ENCODE data around the gene GDPD5. TPM values are rescaled to one million over a fixed set of nuclear protein-coding genes. Genes with fewer than 3 reads are reported as not detected.

Gene GDPD5
- total RNA-seq, 1 experiment from 2014 or later: 28.6 TPM

DNA sequence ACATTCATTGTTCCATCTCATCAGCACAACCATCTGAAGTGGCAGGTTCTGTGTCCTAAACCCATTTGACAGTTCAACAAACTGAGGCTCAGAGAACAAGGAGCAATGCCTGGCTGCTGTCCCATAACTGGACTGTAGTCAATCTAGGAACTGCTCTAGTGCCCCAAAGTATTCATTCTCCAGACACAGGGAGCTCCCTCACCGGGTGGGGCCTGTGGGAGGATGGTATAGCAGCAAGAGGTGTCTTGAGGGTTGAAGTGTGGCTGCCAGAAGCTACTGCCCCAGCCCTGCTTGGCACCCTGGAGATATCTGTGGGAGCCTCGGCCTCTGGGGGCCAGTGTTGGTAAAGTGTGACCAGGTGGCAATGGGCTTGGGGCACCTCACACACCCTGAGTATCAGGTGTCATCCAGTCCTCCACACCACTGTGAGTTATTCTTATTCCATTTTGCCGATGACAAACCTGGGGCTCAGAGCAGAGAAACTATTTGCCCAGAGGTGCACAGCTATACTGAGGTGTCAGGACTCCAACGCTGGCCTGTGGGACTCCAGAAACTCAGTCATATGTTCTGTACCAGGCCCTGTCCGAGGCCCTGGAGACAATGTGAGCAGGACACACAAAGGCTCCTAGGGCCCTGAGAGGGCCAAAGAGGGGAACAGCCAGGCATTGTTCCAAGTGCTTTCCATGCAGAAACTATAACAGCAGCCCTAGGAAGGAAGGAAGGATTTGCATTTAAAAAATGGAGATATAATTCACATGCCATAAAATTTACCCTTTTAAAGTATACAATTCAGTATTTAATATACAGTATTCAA, 46.8 kb downstream of the GDPD5 start:
- no TSS peak for BruUV-seq (replicated peaks)
- TF ChIP-seq, protein P1, sequence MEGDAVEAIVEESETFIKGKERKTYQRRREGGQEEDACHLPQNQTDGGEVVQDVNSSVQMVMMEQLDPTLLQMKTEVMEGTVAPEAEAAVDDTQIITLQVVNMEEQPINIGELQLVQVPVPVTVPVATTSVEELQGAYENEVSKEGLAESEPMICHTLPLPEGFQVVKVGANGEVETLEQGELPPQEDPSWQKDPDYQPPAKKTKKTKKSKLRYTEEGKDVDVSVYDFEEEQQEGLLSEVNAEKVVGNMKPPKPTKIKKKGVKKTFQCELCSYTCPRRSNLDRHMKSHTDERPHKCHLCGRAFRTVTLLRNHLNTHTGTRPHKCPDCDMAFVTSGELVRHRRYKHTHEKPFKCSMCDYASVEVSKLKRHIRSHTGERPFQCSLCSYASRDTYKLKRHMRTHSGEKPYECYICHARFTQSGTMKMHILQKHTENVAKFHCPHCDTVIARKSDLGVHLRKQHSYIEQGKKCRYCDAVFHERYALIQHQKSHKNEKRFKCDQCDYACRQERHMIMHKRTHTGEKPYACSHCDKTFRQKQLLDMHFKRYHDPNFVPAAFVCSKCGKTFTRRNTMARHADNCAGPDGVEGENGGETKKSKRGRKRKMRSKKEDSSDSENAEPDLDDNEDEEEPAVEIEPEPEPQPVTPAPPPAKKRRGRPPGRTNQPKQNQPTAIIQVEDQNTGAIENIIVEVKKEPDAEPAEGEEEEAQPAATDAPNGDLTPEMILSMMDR (IDR thresholded peaks at IDR 0.05; ENCODE audit: insufficient read depth in 1 of 2, low read depth in 1 of 2, low read length in 1 of 2, severe bottlenecking in 1 of 2, unreplicated experiment in 1 of 2): no peak
- no peak overlapping the region for H3K27ac Mint-ChIP-seq (ENCODE audit: unreplicated experiment)
- intact Hi-C loops (cut with micrococcal nuclease; ENCODE audit: unreplicated experiment): no loop called here
- H3K27me3 Mint-ChIP-seq (ENCODE audit: insufficient read depth, unreplicated experiment): no peaks in the 10 kb centered on the region
- ChIA-PET CTCF (interaction anchor here (0.6 kb wide), 1 partner anchor 20 kb away, joined by 3 read pairs; no protein-coding TSS in a partner anchor), POLR2A (no interaction called here)
- no peak overlapping the region for H3K4me3 Mint-ChIP-seq (ENCODE audit: unreplicated experiment)
- H3K4me1 ChIP-seq: peaks cover 21% of the 10 kb centered on the region
- H3K27me3 ChIP-seq (replicated peaks; ENCODE audit: control insufficient read depth, insufficient read depth, low read length): no peaks in the 10 kb centered on the region
- H3K36me3 Mint-ChIP-seq (ENCODE audit: insufficient read depth, unreplicated experiment): no peaks in the 10 kb centered on the region
- H3K4me1 Mint-ChIP-seq (ENCODE audit: low read depth, unreplicated experiment): peaks cover 14% of the 10 kb centered on the region
- no peaks in the 10 kb centered on the region for H3K36me3 ChIP-seq (ENCODE audit: control insufficient read depth, insufficient read depth, low read length)
- H3K9me3 Mint-ChIP-seq (ENCODE audit: unreplicated experiment): no peaks in the 10 kb centered on the region
- H3K4me3 ChIP-seq (ENCODE audit: low read depth, low read length): no peak overlapping the region
- no peaks in the 10 kb centered on the region for H3K9me3 ChIP-seq
- no peak for DNase-seq

DNA sequence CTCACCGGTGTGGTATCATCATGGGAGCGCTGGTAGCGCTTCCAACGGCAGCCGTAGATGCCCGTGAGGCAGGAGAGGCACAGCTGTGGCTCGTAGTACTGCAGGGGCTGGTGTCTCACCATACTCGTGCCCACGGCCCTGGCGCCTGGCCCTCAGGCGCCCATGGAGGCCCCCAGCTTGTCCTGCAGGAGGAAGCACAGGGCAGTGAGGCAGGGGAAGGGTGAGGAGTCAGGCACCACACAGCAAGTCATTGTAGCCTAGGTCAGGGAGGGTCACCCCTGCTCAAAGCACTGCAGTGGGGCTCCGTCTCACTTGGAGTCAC, 48.2 kb downstream of the GDPD5 start:
- Histone ChIP-seq H3K4me3 (ENCODE audit: low read depth, low read length) (no peak overlapping the region), H3K27me3 (replicated peaks; ENCODE audit: control insufficient read depth, insufficient read depth, low read length) (no peaks in the 10 kb centered on the region), H3K36me3 (ENCODE audit: control insufficient read depth, insufficient read depth, low read length) (no peaks in the 10 kb centered on the region), H3K4me1 (peaks cover 11% of the 10 kb centered on the region), H3K9me3 (no peaks in the 10 kb centered on the region)
- DNase-seq: no peak
- Mint-ChIP-seq H3K4me1 (ENCODE audit: low read depth, unreplicated experiment) (peaks cover 2% of the 10 kb centered on the region), H3K27me3 (ENCODE audit: insufficient read depth, unreplicated experiment) (no peaks in the 10 kb centered on the region), H3K27ac (ENCODE audit: unreplicated experiment) (no peak overlapping the region), H3K4me3 (ENCODE audit: unreplicated experiment) (no peak overlapping the region), H3K9me3 (ENCODE audit: unreplicated experiment) (no peaks in the 10 kb centered on the region), H3K36me3 (ENCODE audit: insufficient read depth, unreplicated experiment) (no peaks in the 10 kb centered on the region)
- POLR2A ChIA-PET: no interaction called here
- no TSS peak for BruUV-seq (replicated peaks)
- TF ChIP-seq, protein P1 (IDR thresholded peaks at IDR 0.05; ENCODE audit: insufficient read depth in 1 of 2, low read depth in 1 of 2, low read length in 1 of 2, severe bottlenecking in 1 of 2, unreplicated experiment in 1 of 2): no peak
- CTCF ChIA-PET: no interaction called here
- intact Hi-C loops (cut with micrococcal nuclease; ENCODE audit: unreplicated experiment): no loop called here

DNA sequence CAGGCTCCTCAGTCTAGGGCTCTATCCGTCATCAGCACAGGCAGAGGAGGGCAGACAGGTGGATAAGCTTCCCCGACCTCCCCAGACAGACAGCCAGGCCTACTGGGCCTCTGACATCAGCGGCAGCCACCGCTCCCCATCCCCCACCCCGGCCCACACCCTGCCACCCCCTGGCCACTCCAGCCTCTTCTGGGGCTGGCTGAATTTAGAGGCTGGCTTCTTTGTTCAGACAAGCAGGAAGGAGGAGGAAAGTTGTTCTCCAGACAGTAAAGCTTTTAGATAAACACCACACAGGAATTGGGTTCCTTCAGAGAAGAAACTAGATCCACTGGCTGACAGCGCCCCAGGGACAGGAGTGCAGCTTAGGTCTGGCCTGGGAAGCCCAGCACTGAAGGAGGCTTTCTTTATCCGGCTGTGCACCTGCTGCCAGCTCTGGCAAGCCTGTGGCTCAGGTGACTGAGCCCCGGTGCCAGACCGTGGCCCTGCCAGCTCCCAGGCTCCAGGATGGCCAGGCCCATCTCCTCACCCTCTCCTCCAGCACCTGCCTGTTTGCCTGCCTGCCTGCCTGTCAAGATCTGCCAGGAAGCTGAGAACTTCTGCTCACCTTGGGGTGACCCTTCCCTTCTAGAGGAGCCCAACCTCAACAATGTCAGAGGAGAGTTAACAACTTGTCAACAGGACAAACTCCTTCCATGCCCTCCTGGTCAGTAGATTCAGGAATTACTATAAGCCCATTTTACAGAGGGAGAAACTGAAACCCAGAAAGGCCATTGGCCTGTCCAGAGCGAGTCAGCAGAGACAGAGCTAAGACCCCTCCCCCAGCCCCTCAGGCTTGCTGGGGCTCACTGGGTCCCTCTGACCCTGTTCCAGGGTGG, 48.8 kb downstream of the GDPD5 start:
- no peak for DNase-seq
- no peaks in the 10 kb centered on the region for H3K4me1 Mint-ChIP-seq (ENCODE audit: low read depth, unreplicated experiment)
- H3K27me3 Mint-ChIP-seq (ENCODE audit: insufficient read depth, unreplicated experiment): no peaks in the 10 kb centered on the region
- no peaks in the 10 kb centered on the region for H3K36me3 Mint-ChIP-seq (ENCODE audit: insufficient read depth, unreplicated experiment)
- H3K4me3 Mint-ChIP-seq (ENCODE audit: unreplicated experiment): no peak overlapping the region
- no peaks in the 10 kb centered on the region for H3K9me3 ChIP-seq
- ChIA-PET CTCF (interaction anchor here (0.6 to 1.6 kb wide), 2 partner anchors 26 to 77 kb away, joined by 3 to 5 read pairs; no protein-coding TSS in a partner anchor), POLR2A (no interaction called here)
- no peaks in the 10 kb centered on the region for H3K27me3 ChIP-seq (replicated peaks; ENCODE audit: control insufficient read depth, insufficient read depth, low read length)
- H3K4me1 ChIP-seq: peaks cover 10% of the 10 kb centered on the region
- no TSS peak for BruUV-seq (replicated peaks)
- H3K36me3 ChIP-seq (ENCODE audit: control insufficient read depth, insufficient read depth, low read length): no peaks in the 10 kb centered on the region
- H3K27ac Mint-ChIP-seq (ENCODE audit: unreplicated experiment): no peak overlapping the region
- no peak overlapping the region for H3K4me3 ChIP-seq (ENCODE audit: low read depth, low read length)
- no peaks in the 10 kb centered on the region for H3K9me3 Mint-ChIP-seq (ENCODE audit: unreplicated experiment)
- TF ChIP-seq, protein P1 (IDR thresholded peaks at IDR 0.05; ENCODE audit: insufficient read depth in 1 of 2, low read depth in 1 of 2, low read length in 1 of 2, severe bottlenecking in 1 of 2, unreplicated experiment in 1 of 2): no peak
- intact Hi-C loops (cut with micrococcal nuclease; ENCODE audit: unreplicated experiment): no loop called here

Data from Caco-2 (cell line).